Stimulated activated CD8-positive, alpha-beta memory T cell treated with anti-CD3 and anti-CD28 coated beads, Interleukin-4, amount 100 ng/mL, for 24 hours (primary cell): ENCODE results near the gene CFLAR.

Source experiments
- DNase-seq: peaks from one replicate; pipeline ENCODE4 v3.0.0-alpha.2; 2020; ENCODE audit warnings: low read depth

CFLAR gene

GRCh38 chr2:201219328-201220096, 103.5 kb downstream of the CFLAR start:
- DNase-seq, result no peak

DNA sequence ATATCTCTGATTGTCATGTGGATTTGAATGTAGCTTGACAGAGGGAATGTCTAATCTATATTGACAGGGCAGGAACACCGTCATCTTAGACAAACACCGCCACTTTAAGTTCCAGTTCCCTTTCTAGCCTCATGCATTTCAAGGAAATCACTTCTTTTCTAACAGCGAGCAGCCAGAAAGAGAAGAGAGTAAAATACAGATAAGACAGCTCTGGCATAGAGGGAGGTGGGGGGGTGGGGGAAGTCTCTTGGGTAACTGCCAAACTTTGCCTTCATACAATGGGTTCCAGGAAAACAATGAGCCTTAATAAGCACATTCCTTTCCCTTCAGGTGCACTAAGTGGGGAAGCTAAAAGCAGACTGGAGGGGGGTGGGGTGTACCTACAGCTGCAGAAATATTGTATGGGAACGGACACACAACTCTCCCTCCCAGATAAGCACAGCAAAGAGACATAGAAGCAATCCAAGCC, 104.2 kb downstream of the CFLAR start:
- no peak for DNase-seq

- no peak for DNase-seq
These were observed 107.4 kb downstream of the CFLAR start for GRCh38 chr2:201223089-201224073.
